CD14-positive monocyte (primary cell): ENCODE results near the gene LRCH1. TPM values are rescaled to one million over a fixed set of nuclear protein-coding genes. Genes with fewer than 3 reads are reported as not detected.

ENCODE experiments used
- DNase-seq, 3 donors: peaks; one replicate each; pipeline ENCODE4 v3.0.0-alpha.2; 2011 to 2022
- H2AFZ ChIP-seq: 2 replicates; pipeline ENCODE4 v1.6.0; 2012; ENCODE audit warnings: mild to moderate bottlenecking, low read depth, low read length, inconsistent platforms; ENCODE audit not compliant: insufficient read depth, poor library complexity, severe bottlenecking
- H3K27ac ChIP-seq, 2 donors: 1 replicate in 1 of 2; 2 replicates in 1 of 2; pipeline ENCODE4 v1.5.1; 2012 to 2013; ENCODE audit warnings: low read length in 2 of 2, control low read depth in 1 of 2, inconsistent platforms in 1 of 2, low read depth in 1 of 2, mild to moderate bottlenecking in 1 of 2
- H3K27me3 ChIP-seq, 2 donors: one replicate each; pipeline versions ENCODE4 v1.6.0 to v1.6.1; 2011 to 2013; ENCODE audit warnings: low read length in 2 of 2; ENCODE audit not compliant: control insufficient read depth in 2 of 2, insufficient read depth in 2 of 2
- H3K36me3 ChIP-seq, 2 donors: replicated peaks in 1 of 2; 1 replicate in 1 of 2; 2 replicates in 1 of 2; pipeline versions ENCODE4 v1.5.1 to v1.6.1; 2012 to 2013; ENCODE audit warnings: low read length in 2 of 2, control low read depth in 1 of 2, inconsistent platforms in 1 of 2, mild to moderate bottlenecking in 1 of 2; ENCODE audit not compliant: insufficient read depth in 2 of 2, control insufficient read depth in 1 of 2
- H3K4me1 ChIP-seq, 2 donors: 1 replicate in 1 of 2; 2 replicates in 1 of 2; pipeline versions ENCODE4 v1.5.1 to v1.6.1; 2012 to 2013; ENCODE audit warnings: low read length in 2 of 2, control low read depth in 1 of 2, inconsistent platforms in 1 of 2, mild to moderate bottlenecking in 1 of 2, moderate library complexity in 1 of 2; ENCODE audit not compliant: insufficient read depth in 2 of 2, control insufficient read depth in 1 of 2
- H3K4me2 ChIP-seq: replicated peaks from 2 replicates; pipeline ENCODE3; 2012; ENCODE audit warnings: low read length, moderate library complexity, mild to moderate bottlenecking; ENCODE audit not compliant: poor library complexity, severe bottlenecking; ENCODE audit errors: extremely low read depth
- H3K4me3 ChIP-seq, 3 experiments: fragments of 200-600 bp in 1 of 3; sonication (generic) in 1 of 3; replicated peaks in 1 of 3; 1 replicate in 2 of 3; 2 replicates in 1 of 3; pipeline ENCODE4 v1.5.1; 2011 to 2013; ENCODE audit warnings: low read length in 3 of 3, mild to moderate bottlenecking in 3 of 3, control low read depth in 2 of 3, low read depth in 2 of 3, inconsistent platforms in 1 of 3, moderate library complexity in 1 of 3
- H3K79me2 ChIP-seq: 2 replicates; pipeline ENCODE4 v1.6.0; 2012; ENCODE audit warnings: mild to moderate bottlenecking, control low read depth, inconsistent platforms, low read length, moderate library complexity; ENCODE audit not compliant: insufficient read depth
- H3K9ac ChIP-seq: 2 replicates; pipeline ENCODE4 v1.6.0; 2017; ENCODE audit warnings: low read length, mild to moderate bottlenecking; ENCODE audit not compliant: insufficient read depth, poor library complexity, severe bottlenecking
- H3K9me3 ChIP-seq, 2 donors: replicated peaks in 1 of 2; 1 replicate in 1 of 2; 2 replicates in 1 of 2; pipeline versions ENCODE4 v1.5.1 to v1.6.1; 2012 to 2013; ENCODE audit warnings: low read length in 2 of 2, control low read depth in 1 of 2; ENCODE audit not compliant: control insufficient read depth in 1 of 2, insufficient read depth in 1 of 2
- H4K20me1 ChIP-seq: 2 replicates; pipeline ENCODE4 v1.6.0; 2012; ENCODE audit warnings: mild to moderate bottlenecking, low read length, control low read depth, moderate library complexity; ENCODE audit not compliant: insufficient read depth
- H3K27ac Mint-ChIP-seq, 7 donors: one replicate each; pipeline ENCODE4 v1.8.0; 2020; ENCODE audit warnings: mild to moderate bottlenecking in 7 of 7, mixed read lengths in 7 of 7, moderate library complexity in 6 of 7, inconsistent platforms in 2 of 7
- H3K27me3 Mint-ChIP-seq, 3 donors: one replicate each; pipeline ENCODE4 v1.8.0; 2021 to 2022; ENCODE audit warnings: low read depth in 3 of 3, mild to moderate bottlenecking in 3 of 3, mixed read lengths in 3 of 3, moderate library complexity in 3 of 3, inconsistent platforms in 1 of 3
- H3K36me3 Mint-ChIP-seq, 2 donors: one replicate each; pipeline ENCODE4 v1.8.0; 2020; ENCODE audit warnings: mixed read lengths in 2 of 2, inconsistent platforms in 1 of 2, mild to moderate bottlenecking in 1 of 2
- H3K4me1 Mint-ChIP-seq: one replicate; pipeline ENCODE4 v1.8.0; 2020; ENCODE audit warnings: mild to moderate bottlenecking, mixed read lengths
- H3K4me3 Mint-ChIP-seq, 2 donors: one replicate each; pipeline ENCODE4 v1.8.0; 2020; ENCODE audit warnings: mild to moderate bottlenecking in 2 of 2, mixed read lengths in 2 of 2, moderate library complexity in 1 of 2
- H3K9me3 Mint-ChIP-seq, 7 donors: one replicate each; pipeline ENCODE4 v1.8.0; 2020 to 2022; ENCODE audit warnings: mixed read lengths in 7 of 7, mild to moderate bottlenecking in 6 of 7, moderate library complexity in 6 of 7, inconsistent platforms in 2 of 7
- WGBS: methylation state at CpG from one replicate; pipeline ENCODE4 v1.1.5; 2013; ENCODE audit warnings: missing lambda C conversion rate; ENCODE audit not compliant: insufficient coverage; 5-methylcytosine and 5-hydroxymethylcytosine counted together
- intact Hi-C, 2 donors: fragments of 100-400 bp; cut with micrococcal nuclease; formaldehyde crosslinking; loops; one replicate each; pipeline versions ENCODE4 v1.15.0 to v1.15.1; 2023
- polyA plus RNA-seq, 3 donors: library from polyadenylated mRNA; depleted of rRNA in 1 of 3; unstranded in 2 of 3; stranded (reverse) in 1 of 3; fragments of 300-500 nt in 2 of 3; fragments of >200 nt in 1 of 3; fragmentation: Illumina TruSeq in 2 of 3; gene quantifications; 1 replicate in 2 of 3; 2 replicates in 1 of 3; pipeline ENCODE4 v1.2.3, GENCODE V29; 2012 to 2021
- TF ChIP-seq, protein P1 (sequence below): fragments of 200-600 bp; IDR thresholded peaks from one replicate; pipeline ENCODE4 v1.8.0; 2022; ENCODE audit warnings: antibody characterized with exemption, mild to moderate bottlenecking

Gene LRCH1
- polyA plus RNA-seq, 3 donors: 0.88 to 7.1 (median 2.1) TPM

DNA sequence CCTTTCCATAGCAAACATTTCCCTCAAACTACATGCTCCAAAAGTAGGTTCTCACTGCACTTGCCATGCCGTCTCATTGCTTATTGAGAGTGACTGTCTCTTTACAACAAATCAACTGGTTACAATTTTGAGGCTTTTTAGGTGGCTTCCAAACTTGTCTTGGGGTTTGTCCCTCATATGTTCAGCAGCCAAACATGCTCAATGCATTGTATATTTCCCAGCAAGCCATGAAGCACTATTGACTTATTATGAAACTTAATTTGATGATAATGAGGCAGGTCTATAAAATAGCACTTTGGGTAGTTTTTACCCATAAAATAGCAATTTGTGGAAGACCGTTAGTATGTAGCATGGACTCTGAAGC, 78.2 kb downstream of the LRCH1 start:
- H3K27ac ChIP-seq: peak overlapping the region in 1 of 2 donors; percentile 27
- no peak for DNase-seq
- H3K27me3 ChIP-seq: no peaks in the 10 kb centered on the region
- Mint-ChIP-seq H3K4me3 (no peak overlapping the region), H3K36me3 (peaks cover 2 to 3% of the 10 kb centered on the region in 2 donors), H3K27me3 (no peaks in the 10 kb centered on the region), H3K4me1 (peaks cover 31% of the 10 kb centered on the region), H3K9me3 (no peaks in the 10 kb centered on the region), H3K27ac (no peak overlapping the region)
- H3K4me1 ChIP-seq: peaks cover 3 to 12% of the 10 kb centered on the region in 2 donors
- H3K9me3 ChIP-seq: no peaks in the 10 kb centered on the region
- no peak overlapping the region for H3K4me3 ChIP-seq
- intact Hi-C loops: no loop called here
- no peak overlapping the region for H3K4me2 ChIP-seq
- no peak overlapping the region for H3K9ac ChIP-seq
- 33% methylated on average over 1 of the region's 2 CpGs for WGBS
- H4K20me1 ChIP-seq: peaks cover 72% of the 10 kb centered on the region
- no peak overlapping the region for H2AFZ ChIP-seq
- peaks cover 58% of the 10 kb centered on the region for H3K79me2 ChIP-seq
- TF ChIP-seq, protein P1, sequence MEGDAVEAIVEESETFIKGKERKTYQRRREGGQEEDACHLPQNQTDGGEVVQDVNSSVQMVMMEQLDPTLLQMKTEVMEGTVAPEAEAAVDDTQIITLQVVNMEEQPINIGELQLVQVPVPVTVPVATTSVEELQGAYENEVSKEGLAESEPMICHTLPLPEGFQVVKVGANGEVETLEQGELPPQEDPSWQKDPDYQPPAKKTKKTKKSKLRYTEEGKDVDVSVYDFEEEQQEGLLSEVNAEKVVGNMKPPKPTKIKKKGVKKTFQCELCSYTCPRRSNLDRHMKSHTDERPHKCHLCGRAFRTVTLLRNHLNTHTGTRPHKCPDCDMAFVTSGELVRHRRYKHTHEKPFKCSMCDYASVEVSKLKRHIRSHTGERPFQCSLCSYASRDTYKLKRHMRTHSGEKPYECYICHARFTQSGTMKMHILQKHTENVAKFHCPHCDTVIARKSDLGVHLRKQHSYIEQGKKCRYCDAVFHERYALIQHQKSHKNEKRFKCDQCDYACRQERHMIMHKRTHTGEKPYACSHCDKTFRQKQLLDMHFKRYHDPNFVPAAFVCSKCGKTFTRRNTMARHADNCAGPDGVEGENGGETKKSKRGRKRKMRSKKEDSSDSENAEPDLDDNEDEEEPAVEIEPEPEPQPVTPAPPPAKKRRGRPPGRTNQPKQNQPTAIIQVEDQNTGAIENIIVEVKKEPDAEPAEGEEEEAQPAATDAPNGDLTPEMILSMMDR: no peak
- no peaks in the 10 kb centered on the region for H3K36me3 ChIP-seq

DNA sequence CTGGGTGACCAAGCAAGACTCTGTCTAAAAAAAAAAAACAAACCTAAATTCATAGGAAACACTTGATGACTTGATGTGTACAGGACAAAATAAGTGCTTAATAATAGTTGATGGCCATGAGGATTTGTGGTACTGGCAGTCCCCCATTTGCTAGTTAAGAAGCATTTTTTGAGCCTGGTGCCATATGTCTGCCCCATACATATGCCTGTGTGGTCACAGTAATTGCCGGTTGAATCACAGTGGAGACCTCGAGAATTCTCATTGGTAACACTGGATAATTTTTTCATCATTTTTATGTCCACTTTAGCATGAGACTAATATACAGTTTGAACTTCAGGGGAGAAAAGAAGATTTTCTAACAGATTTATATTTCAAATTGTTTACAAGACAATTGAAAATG, 79.2 kb downstream of the LRCH1 start:
- DNase-seq: no peak
- Histone ChIP-seq H3K9me3 (no peaks in the 10 kb centered on the region), H3K9ac (no peak overlapping the region), H3K27me3 (no peaks in the 10 kb centered on the region), H2AFZ (no peak overlapping the region), H3K79me2 (peaks cover 61% of the 10 kb centered on the region), H3K27ac (no peak overlapping the region), H3K4me3 (no peak overlapping the region), H4K20me1 (peaks cover 78% of the 10 kb centered on the region), H3K4me1 (peaks cover 3 to 12% of the 10 kb centered on the region in 2 donors), H3K36me3 (no peaks in the 10 kb centered on the region), H3K4me2 (no peak overlapping the region)
- H3K4me1 Mint-ChIP-seq: peaks cover 39% of the 10 kb centered on the region
- peaks cover 0 to 1% (median 0%) of the 10 kb centered on the region in 3 donors for H3K27me3 Mint-ChIP-seq
- intact Hi-C loops: no loop called here
- H3K27ac Mint-ChIP-seq: no peak overlapping the region
- WGBS: 100% methylated on average over 1 of the region's 2 CpGs
- no peaks in the 10 kb centered on the region for H3K9me3 Mint-ChIP-seq
- TF ChIP-seq, protein P1: no peak
- no peak overlapping the region for H3K4me3 Mint-ChIP-seq
- peaks cover 2 to 6% of the 10 kb centered on the region in 2 donors for H3K36me3 Mint-ChIP-seq
